ENCODE data around the gene AATK.

AATK gene

DNA sequence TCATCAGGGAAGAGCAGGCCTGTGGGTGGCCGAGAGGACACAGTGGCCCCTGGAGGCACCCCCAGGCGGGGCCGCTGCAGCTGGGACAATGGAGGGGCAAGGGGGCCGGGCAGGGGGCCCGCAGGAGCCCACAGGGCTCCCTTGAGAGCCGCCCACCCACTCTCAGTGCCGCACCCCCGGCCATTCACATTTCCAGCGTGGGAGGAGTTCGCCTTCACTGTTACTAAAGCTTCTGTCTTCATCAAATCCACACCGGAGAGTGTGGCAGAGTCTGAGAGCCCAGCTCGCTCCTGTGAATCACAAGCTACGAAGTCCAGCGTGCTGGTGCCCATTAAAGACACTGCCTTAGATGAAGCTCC is 21.6 kb downstream of the AATK start:
- no peak overlapping the region for H3K4me3 ChIP-seq (ENCODE audit: low read depth, low read length)
- DNase-seq (ENCODE audit: low read depth), result no peak
- TF ChIP-seq, protein P1, sequence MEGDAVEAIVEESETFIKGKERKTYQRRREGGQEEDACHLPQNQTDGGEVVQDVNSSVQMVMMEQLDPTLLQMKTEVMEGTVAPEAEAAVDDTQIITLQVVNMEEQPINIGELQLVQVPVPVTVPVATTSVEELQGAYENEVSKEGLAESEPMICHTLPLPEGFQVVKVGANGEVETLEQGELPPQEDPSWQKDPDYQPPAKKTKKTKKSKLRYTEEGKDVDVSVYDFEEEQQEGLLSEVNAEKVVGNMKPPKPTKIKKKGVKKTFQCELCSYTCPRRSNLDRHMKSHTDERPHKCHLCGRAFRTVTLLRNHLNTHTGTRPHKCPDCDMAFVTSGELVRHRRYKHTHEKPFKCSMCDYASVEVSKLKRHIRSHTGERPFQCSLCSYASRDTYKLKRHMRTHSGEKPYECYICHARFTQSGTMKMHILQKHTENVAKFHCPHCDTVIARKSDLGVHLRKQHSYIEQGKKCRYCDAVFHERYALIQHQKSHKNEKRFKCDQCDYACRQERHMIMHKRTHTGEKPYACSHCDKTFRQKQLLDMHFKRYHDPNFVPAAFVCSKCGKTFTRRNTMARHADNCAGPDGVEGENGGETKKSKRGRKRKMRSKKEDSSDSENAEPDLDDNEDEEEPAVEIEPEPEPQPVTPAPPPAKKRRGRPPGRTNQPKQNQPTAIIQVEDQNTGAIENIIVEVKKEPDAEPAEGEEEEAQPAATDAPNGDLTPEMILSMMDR (IDR thresholded peaks at IDR 0.05; ENCODE audit: insufficient read depth, low read depth, low read length, missing control alignments), result no peak

- DNase-seq (ENCODE audit: low read depth), result no peak
- no peak overlapping the region for H3K4me3 ChIP-seq (ENCODE audit: low read depth, low read length)
- TF ChIP-seq, protein P1 (IDR thresholded peaks at IDR 0.05; ENCODE audit: insufficient read depth, low read depth, low read length, missing control alignments), result no peak
These were observed 22.2 kb downstream of the AATK start for GRCh38 chr17:81143717-81144422.

DNA sequence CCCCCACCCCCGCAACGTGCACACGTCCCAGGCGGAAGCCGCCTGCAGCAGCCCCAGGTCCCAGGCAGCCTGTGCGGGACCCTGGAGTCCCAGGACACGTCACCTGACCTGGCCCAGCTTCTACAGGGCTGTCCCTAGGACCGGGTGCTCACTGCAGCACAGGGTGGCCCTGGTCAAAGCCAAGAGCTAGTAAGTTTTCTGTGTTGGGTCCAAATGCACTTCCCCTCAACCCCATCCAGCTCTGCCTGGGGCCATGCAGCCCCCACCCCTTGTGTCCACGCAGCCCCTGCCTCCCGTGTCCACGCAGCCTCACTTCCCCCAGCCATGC is 22.9 kb downstream of the AATK start:
- no peak overlapping the region for H3K4me3 ChIP-seq (ENCODE audit: low read depth, low read length)
- TF ChIP-seq, protein P1 (IDR thresholded peaks at IDR 0.05; ENCODE audit: insufficient read depth, low read depth, low read length, missing control alignments), result no peak
- no peak for DNase-seq (ENCODE audit: low read depth)

DNA sequence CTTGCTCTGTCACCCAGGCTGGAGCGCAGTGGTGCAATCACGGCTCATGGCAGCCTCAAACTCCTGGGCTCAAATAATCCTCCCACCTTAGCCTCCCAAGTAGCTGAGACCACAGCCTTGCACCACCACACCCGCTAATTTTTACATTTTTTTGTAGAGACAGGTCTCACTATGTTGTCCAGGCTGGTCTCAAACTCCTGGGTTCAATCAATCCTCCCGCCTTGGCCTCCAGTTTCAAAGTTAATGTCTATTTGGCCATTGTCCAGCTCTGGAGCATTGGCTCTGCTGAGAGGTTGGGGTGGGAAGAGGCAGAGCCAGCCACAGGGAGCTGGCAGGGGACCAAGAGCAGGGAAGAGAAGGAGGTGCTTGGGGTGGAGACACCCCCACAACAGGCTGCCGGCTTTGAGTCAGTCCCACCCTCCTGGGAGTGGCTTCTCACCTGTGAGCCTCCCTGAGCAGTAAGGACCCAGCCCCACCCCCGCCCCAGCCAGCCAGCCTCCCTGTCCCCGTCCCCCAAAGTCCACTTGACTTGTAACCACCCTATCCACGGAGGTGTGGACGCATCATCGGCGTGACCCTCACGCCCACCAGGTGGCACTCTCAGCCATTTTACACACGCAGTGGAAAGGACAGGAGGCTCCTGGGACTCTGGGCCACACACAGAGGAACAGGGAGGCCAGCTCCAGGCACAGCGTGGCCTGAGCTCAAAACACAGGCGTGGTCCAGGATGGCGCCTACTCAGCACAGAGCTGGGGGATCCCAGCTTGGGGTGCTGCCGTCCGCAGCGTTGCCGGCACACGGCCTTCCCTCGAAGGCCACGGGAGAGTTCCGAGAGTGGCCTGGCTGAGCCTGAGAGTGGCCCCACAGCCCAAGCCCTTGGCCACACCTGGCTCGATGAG is 23.5 kb downstream of the AATK start:
- peak; percentile 69 for DNase-seq (ENCODE audit: low read depth)
- TF ChIP-seq, protein P1 (IDR thresholded peaks at IDR 0.05; ENCODE audit: insufficient read depth, low read depth, low read length, missing control alignments), result peak; percentile 68
- H3K4me3 ChIP-seq (ENCODE audit: low read depth, low read length), result no peak overlapping the region

- DNase-seq (ENCODE audit: low read depth), result no peak
- TF ChIP-seq, protein P1 (IDR thresholded peaks at IDR 0.05; ENCODE audit: insufficient read depth, low read depth, low read length, missing control alignments), result no peak
These were observed 25.3 kb downstream of the AATK start for GRCh38 chr17:81140695-81141094.

DNA sequence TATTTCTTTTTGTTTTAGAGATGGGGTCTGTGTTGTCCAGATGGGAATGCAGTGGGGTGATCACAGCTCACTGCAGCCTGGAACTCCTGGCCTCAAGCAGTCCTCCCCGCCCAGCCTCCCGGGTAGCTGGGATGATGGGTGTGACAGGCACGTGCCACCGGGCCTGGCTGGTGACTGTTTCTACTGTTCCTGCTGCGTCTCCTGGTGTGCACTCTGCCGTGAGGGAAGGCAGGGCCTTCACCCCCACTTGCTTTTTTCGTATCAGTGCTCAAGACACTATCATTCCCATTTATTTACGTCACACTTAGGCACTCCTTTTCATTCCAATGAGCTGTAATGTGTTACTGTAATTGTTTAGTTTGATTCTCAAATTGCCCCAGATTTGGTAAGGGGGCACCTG is 26.0 kb downstream of the AATK start:
- TF ChIP-seq, protein P1 (IDR thresholded peaks at IDR 0.05; ENCODE audit: insufficient read depth, low read depth, low read length, missing control alignments), result no peak
- H3K4me3 ChIP-seq (ENCODE audit: low read depth, low read length), result no peak overlapping the region
- DNase-seq (ENCODE audit: low read depth), result no peak

More at GRCh38 chr17:81140695-81141094, 25.3 kb downstream of the AATK start:
- no peak overlapping the region for H3K4me3 ChIP-seq (ENCODE audit: low read depth, low read length)
